SK-N-SH (cell line): ENCODE measurements around the gene SPATS1.

Source experiments
- CTCF ChIP-seq: fragments of 200-600 bp; sonication (generic); IDR thresholded peaks from 2 replicates; pipeline ENCODE4 v1.6.1; 2017; ENCODE audit warnings: antibody characterized with exemption, mild to moderate bottlenecking, moderate library complexity
- EP300 ChIP-seq, 2 experiments: IDR thresholded peaks; 2 replicates each; pipeline versions ENCODE4 v1.4.0 to v1.6.1; 2012; ENCODE audit warnings: borderline replicate concordance in 1 of 2, low read depth in 1 of 2, low read length in 1 of 2
- EZH2phosphoT487 ChIP-seq: fragments of 200-600 bp; sonication (generic); IDR thresholded peaks from 2 replicates; pipeline ENCODE4 v1.6.1; 2017; ENCODE audit warnings: low read depth, mixed run types, mild to moderate bottlenecking, antibody characterized with exemption, moderate library complexity, borderline replicate concordance
- JUND ChIP-seq: IDR thresholded peaks from 2 replicates; pipeline ENCODE4 v1.4.0; 2012
- MAX ChIP-seq: IDR thresholded peaks from 2 replicates; pipeline ENCODE4 v1.4.0; 2012; ENCODE audit warnings: low read depth
- NFIC ChIP-seq: IDR thresholded peaks from 2 replicates; pipeline ENCODE4 v1.4.0; 2012; ENCODE audit warnings: borderline replicate concordance
- SMC3 ChIP-seq: IDR thresholded peaks from 2 replicates; pipeline ENCODE4 v1.6.1; 2012; ENCODE audit warnings: low read depth, low read length, improper control_type of control experiment
- TEAD4 ChIP-seq: IDR thresholded peaks from 2 replicates; pipeline ENCODE4 v1.4.0; 2012; ENCODE audit warnings: mild to moderate bottlenecking, borderline replicate concordance; ENCODE audit not compliant: insufficient read depth

- TF ChIP-seq MAX (no peak), CTCF (no peak), SMC3 (no peak), NFIC (no peak), EZH2phosphoT487 (no peak), JUND (no peak), EP300 (IDR thresholded peaks at IDR 0.05; ENCODE audit: borderline replicate concordance in 1 of 2, low read depth in 1 of 2, low read length in 1 of 2) (no peak), TEAD4 (no peak)
Measured at GRCh38 chr6:44309631-44310030, 32.8 kb upstream of the SPATS1 start.
